HG03432 (cell line): Measurements from ENCODE around the gene SMAD9.

Source experiments
- ATAC-seq: cut with Tn5 transposase; IDR thresholded peaks from one replicate; pipeline ENCODE4 v1.9.1; 2021; ENCODE audit warnings: mild to moderate bottlenecking, moderate library complexity; ENCODE audit not compliant: unreplicated experiment

SMAD9 gene

GRCh38 chr13:36919833-36920615 lies at the start of gene SMAD9:
TSS of gene SMAD9 (minus strand) at chr13:36920238. CDS start at chr13:36879689, 40,549 bp downstream.
- peak; percentile 74 for ATAC-seq

- no peak for ATAC-seq
Observed at GRCh38 chr13:36966404-36966803, 46.4 kb upstream of the SMAD9 start.

DNA sequence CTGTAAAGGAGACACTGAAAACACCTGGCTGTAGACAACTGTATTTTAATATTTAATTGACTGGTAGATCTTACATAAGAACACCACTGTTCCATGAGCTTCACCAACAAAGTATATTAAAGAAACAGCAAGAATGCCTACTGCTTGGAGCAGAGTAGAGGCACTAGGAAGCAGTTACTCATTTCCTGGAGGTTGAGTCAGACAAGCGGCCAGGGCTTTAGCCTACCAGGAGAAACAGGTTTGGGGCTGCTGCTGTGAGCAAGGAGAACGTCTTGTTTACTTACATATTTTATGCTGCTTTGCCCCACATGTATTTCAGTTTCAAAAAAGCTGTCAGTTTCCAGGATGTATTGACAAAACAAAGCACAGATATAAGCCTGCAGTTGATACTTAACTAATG lies 45.7 kb upstream of the SMAD9 start:
- ATAC-seq: no peak

DNA sequence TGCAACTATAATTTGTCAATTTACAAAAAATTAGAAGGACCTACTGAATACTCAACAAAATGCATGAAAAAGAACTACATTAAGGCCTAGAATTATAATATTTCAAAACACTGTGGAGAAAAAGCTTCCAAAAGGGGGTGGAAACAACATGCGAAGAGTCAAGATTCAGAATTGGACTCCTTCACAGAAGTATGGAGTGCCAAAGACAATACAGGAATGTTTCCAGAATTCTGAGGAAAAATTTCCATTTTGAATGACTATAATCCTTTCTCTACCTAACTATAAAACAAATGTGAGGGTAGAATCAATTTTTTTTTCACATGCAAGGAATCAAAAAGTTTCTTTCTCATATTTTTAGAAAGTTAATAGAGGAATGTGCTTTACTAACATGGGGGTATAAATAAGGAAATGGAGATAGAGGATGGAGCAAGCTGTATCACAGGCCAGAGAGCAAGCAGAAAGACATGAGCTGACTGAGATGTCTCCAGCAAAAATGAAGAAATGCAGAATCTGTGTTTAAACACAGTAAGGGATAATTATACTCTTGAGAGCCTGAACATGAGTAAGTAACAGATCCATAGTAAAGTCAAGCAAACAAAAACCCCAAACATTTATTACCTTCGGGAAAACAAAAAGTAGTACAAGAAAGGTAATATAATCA lies 39.5 kb upstream of the SMAD9 start:
- no peak for ATAC-seq

DNA sequence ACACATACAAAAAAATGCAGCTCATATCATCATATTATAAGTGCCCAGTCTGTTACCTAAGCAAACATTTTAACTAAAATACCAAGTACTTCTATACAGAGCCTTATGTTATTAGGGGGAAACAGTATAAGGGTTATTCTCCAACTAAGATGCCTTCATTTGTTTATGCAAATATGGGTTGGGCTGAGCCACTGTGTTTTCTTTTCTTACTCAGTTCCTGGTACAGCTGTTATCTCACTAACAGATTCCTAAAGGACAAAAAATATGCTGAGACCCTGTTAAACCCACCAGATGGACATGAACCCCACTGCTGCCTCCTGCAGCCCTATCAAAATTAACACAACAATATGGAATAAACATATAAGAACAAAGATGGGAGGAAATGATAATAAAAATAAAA lies 34.5 kb upstream of the SMAD9 start:
- no peak for ATAC-seq

GRCh38 chr13:36950920-36951319 lies 30.9 kb upstream of the SMAD9 start:
- no peak for ATAC-seq

GRCh38 chr13:36950330-36950729 lies 30.3 kb upstream of the SMAD9 start:
- no peak for ATAC-seq

DNA sequence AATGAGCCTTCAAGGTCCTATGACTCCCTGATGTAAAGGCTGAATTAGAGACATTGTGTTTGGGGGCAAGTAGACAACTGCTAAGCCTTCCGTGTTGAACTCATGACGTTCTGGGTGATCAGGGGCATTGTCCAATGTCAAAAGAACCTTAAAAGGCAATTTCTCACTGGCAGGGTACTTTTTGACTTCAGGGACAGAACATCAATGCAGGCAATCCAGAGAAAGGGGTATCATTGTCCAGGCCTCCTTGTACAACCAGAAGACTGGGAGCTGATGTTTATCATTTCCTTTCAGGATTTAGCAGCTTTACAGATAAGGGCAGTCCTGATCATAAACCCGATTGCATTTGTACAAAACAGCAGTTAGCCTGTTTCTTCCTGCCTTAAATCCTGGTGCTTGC lies 25.0 kb upstream of the SMAD9 start:
- no peak for ATAC-seq

DNA sequence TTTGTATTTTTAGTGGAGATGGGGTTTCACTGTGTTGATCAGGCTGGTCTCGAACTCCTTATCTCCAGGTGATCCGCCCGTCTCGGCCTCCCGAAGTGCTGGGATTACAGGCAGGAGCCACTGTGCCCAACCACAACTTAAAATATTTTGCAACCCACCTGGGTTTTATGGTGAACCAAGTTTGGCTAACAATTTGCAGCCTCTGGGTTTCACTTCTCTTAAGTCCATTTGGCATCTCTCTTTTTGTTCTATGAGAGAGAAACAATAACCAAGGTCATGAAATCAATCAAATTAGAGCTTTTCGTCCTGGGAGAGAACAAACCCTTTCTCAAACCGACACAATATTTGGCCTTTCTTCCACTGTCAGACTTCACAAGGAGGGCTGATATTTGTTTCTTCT lies 5.6 kb upstream of the SMAD9 start:
- ATAC-seq: no peak

GRCh38 chr13:36924001-36924400 lies 4.0 kb upstream of the SMAD9 start:
- ATAC-seq: no peak

DNA sequence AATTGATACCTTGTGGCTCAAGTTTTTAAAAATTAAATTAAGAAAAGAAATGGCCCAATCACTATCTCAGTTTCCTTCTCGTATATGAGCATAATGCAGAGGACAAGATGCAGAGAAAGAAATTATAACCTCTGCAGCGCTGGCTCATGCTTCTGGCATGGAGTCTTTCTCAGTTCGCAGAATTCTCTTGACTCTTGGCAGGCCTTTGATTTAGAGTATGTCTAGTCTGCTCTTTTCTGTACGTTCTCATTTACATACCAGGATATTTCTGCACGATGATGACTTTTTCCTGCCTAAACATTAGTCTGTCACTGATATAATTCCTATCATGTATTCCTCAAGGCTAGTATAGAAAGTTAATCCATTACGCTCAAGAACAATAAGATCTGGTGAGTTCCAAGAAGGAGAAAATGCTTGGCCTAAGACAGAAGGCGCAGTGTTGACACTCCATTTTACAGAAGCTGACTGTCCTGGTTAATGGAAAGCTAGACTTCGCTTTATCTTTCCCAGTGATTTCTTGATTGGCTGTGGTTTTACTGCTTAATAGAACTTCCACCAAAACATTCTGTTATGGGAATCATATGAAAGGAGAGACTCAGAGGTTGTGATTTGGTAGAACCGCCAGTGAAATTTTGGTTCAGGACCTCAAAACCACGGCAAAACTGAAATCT lies 1.7 kb upstream of the SMAD9 start:
- ATAC-seq: no peak

DNA sequence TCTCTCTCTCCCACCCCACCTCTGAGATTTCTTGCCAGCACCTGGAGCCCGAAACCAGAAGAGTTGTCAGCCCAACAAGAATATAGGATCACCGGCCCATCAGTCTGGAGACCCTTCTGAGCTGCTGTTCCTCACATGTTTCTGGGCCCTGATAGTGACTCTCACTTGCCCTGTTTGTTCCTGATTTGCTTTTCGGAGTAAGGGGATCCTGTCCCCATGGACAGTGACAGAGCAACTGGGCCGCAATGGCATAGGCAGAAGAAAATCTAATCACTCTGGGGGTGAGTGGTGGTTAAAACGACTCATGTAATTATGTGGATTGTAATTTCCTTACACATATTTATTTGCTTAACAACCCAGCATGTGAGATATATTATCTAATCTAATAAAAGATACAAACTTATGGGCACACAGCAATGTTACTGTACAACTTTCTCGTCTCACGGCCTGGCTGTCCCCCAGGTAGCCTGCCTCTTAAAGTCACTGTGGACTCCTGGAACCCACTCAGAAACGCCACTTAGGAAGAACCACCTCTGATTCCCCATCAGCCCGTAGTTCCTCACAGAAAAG lies 663 bp upstream of the SMAD9 start:
- no peak for ATAC-seq

DNA sequence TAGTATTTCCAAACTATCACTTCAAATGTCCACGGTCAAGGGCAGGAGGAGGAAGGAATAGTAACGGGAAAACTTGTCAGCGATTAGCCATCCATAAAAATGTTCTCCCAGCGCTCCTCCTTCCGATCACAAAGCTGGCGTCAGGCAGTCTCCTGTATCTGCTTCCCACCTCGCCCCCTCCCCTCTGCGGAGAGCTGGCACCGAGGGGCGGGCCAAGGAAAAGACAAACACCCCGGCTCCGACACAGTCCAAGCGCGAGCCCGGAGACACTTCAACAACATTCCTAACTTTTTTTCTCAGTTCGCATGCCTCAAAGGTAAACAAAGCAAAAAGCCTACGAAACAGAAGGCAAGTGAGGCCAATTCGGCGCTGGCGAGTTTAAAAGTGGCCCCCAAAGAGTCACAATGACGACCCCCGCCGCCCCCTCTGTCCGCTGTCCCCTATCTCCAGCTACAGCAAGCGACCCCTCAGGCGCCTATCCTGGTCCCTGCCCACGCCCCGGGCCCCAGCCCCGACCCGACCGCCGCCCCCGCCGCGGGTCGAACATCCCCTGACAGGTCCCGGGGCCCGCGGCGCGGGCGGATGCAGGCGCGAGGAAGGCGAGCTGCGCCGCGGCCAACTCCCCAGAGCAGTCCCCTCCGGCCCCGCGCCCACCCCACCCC lies 736 bp downstream of the SMAD9 start:
- peak; percentile 21 for ATAC-seq

DNA sequence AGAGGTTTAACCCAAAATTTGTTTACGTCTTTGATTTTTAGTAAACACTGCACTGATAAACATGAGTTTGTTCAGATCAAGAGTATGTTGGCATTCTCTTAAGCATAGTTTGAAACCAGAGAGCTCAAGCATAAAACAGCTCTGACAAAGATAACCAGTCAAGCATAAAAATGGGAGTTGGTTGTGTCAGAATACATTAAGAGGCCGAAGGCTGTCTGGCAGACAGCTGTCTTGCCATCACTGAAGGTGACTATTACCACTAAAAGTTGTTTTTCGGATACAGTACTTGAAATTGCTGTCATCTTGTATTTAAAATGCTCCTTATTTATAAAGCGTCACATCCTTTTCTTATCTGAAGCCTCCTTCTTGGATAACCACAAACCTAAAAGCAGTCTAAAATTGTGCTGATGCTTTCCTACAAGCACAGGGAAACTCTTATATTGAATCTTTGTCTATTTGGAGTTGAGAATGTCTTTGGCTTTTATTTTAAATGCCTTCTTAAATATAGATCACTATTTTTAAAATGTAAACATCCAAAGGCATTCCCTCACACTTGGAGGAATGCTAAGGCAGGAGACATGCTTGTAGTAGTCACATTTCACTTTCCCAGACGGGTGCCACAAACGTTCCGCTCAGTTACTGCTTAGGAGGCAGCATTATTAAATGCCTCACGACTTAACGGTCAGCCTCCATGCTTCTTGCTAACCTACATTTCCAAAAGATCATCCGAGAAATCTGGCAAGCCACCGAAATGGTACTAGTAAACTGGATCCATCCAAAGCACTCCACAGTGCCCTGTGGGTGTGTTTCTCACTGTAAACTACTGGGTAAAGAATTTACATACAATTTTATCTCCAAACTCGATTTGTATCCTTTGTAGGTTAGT lies 1.5 kb downstream of the SMAD9 start:
- no peak for ATAC-seq

GRCh38 chr13:36917311-36917710 lies 2.7 kb downstream of the SMAD9 start:
- ATAC-seq: no peak

DNA sequence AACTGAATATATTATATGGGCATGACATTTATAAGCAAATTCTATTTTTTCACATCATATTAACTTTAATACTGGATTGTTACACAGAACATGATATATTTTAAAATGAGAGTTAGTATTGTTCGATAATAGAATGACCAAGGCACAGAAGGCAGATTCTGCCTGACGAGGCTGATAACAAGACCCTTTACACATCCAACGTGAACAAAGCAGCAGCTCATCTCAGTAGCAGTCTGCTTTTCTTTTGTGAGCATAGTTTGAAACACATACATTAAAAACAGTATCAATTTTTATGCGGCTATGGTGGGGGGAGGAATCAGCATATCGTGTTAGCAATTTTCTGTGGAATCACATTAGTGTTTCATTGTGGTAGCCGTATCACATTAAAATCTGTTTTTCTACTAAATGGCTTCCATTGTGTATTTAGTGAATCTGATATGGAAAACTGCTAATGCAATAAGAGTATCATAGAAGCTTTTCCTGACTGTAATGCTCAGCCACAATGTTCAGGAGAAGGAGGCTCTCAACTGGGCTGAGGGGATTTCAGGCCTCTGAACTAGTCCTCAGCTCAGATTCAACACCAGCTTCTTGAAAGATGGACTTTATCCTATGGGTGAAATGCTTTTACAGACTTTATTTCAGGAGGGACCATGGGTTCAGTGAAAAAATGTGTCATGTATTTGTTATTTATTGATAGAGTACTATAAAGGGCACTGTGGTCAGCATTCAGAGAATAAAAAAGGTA lies 4.0 kb downstream of the SMAD9 start:
- no peak for ATAC-seq

GRCh38 chr13:36915106-36915505 lies 4.9 kb downstream of the SMAD9 start:
- no peak for ATAC-seq

DNA sequence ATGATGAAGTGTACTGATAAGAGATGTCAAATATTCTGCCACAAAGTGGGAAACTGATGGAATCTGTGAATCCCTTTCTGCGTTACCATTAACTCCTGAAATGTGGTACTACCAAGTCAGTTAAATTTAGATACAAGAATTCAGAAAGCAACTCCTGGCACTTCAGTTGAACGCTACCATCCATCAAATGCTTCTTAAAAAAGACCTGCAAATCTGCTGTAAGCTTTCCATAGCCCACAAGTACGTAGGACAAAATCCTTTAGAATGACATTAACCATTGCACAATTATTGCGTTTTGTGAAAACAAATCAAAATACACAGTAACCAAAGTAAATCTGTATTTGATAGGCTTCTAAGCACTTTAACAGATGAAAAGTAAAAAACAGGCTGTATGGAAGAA lies 5.4 kb downstream of the SMAD9 start:
- ATAC-seq: no peak

GRCh38 chr13:36913463-36913862 lies 6.6 kb downstream of the SMAD9 start:
- no peak for ATAC-seq
